ENCODE results near the gene EYS.

- TF ChIP-seq ZBTB1 (CRISPR knock-in tag; IDR thresholded peaks at IDR 0.05; ENCODE audit: borderline replicate concordance) = no peak
- TF ChIP-seq BHLHE40 (IDR thresholded peaks at IDR 0.05; ENCODE audit: low read length) = no peak
- TF ChIP-seq ESRRA (CRISPR knock-in tag; IDR thresholded peaks at IDR 0.05; ENCODE audit: low read depth) = no peak
- no peak for TF ChIP-seq E2F1 (CRISPR knock-in tag; IDR thresholded peaks at IDR 0.05)
- TF ChIP-seq TAF1 (CRISPR knock-in tag; IDR thresholded peaks at IDR 0.05) = no peak
- TF ChIP-seq MAFF (IDR thresholded peaks at IDR 0.05; ENCODE audit: low read depth, low read length) = no peak
- TF ChIP-seq SMARCE1 (IDR thresholded peaks at IDR 0.05; ENCODE audit: borderline replicate concordance) = no peak
- TF ChIP-seq ZSCAN29 (CRISPR knock-in tag; conservative IDR thresholded peaks at IDR 0.05) = no peak
- TF ChIP-seq HNRNPL (IDR thresholded peaks at IDR 0.05; ENCODE audit: low read depth, low read length) = no peak
- TF ChIP-seq SMAD3 (CRISPR knock-in tag; IDR thresholded peaks at IDR 0.05) = no peak
- TF ChIP-seq ATF3 (CRISPR knock-in tag; IDR thresholded peaks at IDR 0.05) = no peak
These were observed 1993.7 kb downstream of the EYS start for GRCh38 chr6:63713332-63713731.

All from HepG2 (cell line).